ENCODE results near the gene SHH.

Gene SHH

DNA sequence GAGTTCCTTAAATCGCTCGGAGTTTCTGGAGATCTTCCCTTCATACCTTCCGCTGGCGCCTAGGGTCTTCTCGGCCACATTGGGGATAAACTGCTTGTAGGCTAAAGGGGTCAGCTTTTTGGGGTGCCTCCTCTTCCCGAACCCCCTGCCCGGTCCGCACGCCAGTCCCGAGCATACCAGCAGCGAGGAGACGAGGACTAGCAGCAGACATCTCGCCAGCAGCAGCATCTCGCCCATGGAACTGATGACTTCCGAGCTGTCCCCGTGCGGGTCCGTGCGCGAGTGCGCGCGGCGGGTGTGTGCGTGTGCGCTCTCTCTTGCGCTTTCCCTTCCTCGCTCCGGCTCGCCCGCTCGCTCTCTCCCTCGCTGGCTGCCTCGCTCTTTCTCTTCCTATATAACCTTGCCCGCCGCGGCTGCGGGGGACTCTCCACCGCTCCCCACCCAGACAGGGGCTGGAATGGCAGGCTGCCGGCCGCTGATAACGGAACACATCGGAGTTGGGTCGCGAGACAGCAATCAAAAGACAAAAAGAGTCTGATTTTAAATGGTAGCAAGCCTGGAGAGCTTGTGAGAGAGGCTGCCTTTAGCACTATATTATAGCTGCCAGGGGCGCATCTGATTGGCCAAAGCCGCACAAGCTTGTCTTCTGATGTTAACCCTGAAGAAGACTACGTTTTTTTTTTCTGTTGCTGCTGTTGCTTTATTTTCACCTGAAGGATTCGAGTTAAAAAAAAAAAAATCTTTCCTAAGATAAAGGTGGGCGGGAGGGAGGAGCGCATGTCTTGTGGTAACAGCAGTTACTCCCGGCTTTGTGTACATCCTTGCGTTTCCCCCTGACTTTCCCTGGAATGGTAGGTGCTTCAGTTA is at the start of gene SHH:
SHH (minus strand) TSS at position 569 of the 867 bp plus-strand sequence; CDS start at position 228, 341 bp downstream.
- no peak for DNase-seq

DNA sequence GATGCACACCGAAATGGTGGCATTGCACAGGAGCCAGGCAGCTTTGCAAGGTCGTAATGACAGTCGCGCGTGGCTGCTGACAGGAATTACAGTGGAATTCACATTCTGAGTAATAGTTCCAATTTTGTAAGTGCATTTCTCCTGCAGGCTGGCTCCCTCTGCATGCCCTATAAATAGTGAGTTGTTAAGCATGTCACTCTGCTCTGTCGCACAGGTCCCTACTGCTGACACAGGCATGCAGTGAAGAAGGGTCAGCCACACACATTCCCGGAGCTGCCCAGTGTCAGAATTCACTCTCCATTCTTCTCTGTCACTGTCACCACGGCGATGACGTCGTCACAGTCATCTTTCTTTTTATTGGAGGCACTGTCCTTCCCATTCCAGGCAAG is 49.2 kb upstream of the SHH start:
- DNase-seq, result no peak

DNA sequence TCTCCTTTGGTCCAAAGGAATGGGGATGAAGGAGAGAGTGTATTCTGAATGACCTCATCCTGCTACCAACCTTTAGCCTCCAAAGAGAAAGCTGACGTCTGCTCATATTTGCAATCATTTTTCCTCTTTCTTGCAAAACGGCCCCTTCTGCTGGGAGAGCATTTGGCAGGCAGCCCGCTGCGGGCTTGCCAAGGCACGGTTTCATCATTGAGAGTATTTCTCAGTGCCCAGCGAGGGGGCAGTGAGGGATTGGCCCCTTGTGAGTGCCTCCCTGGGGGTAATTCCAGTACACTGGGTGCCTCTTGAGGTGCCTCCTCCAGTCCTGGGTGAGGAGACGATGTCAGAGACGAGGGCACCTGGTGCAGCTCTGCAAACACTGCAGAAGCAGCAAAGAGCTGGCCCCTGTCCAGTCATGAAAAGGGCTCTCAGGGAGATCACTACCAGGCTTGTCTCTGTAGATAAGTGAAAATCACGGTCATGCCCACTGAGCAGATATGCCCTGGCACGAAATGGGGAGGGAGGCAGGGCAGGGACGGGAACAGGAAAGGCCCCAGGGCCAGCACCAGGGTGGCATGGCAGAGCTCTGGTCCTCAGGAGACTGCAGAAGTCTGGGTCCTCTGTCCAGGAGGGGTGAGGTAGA is 48.7 kb upstream of the SHH start:
- DNase-seq, result no peak

DNA sequence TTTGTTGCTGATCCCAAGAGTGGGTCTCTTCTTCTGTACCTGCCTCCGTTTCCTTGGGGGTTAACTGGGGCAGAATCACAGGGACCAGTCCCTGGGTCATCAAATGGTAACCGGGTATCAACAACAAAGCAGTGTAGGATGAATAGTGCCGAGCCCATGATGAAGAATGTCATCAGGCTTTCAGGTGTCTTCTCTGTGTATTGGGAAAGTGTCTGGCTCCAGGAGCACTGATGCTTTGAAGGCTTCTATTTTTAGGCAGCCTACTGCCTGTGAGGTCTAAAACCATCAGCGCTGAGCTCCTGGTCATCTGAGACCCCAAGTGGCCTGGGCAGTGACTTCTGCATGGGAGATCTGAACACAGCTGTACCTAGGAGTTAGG is 48.2 kb upstream of the SHH start:
- no peak for DNase-seq

DNA sequence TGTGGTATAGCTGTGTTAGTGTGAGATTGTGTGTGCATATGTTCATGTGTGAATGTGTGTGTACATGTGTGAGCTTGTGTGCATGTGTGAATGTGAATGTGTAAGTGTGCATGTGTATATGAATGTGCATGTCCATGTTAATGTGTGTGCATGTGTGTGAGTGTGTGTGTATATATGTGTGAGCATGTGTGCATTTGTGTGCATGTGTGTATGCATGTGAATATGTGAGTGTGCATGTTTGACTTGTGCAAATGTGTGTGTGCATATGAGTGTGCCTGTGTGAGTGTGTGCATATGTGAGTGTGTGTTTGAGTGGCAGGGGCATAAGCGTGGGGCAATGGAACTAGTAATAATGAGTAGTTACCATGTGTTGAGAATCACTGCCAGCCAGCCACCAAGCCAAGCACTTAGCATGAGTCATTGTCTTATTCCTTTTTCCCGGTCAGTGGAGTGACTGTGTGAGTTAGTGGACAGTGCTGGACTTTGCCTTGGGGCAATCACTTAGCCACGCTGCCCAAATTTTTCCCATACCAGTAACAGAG is 46.3 kb upstream of the SHH start:
- no peak for DNase-seq

DNA sequence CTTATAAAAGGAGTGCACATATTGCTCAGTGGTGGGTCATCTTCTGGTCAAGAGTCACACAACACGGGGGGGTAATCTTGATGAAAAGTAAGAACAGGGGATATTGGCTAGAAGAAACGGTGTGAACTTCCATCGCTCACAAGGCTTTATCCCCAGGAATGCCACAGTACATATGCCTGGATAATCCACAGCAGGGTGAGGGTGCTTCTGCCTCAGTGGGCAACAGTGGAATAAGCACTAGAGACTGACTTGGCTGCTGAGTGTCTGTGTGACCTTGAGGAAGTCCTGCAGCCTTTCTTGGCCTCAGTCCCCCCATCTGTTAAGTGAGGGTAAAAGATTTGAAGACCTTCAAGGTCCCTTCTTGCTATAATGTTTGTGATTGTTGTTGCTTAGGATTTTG is 44.9 kb upstream of the SHH start:
- no peak for DNase-seq

DNA sequence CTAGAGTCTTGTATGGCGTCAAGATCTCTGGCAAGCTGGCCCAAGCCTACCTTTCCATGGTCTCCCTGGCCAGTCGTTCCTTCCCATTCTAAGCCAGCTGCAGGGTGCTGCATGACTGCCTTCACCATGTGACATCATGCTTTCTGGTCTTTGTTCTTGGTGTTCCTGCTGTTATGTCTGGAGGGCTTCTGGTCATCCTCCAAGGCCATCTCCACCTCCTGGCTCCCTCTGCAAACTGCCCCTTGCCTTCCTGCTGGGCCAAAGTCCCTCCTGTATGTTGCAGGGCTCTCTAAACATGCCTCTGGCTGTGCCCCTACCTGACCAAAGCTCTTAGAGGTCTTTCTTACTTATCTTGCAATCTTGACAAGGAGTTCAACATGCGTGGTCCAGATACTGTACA is 44.4 kb upstream of the SHH start:
- DNase-seq, result no peak

DNA sequence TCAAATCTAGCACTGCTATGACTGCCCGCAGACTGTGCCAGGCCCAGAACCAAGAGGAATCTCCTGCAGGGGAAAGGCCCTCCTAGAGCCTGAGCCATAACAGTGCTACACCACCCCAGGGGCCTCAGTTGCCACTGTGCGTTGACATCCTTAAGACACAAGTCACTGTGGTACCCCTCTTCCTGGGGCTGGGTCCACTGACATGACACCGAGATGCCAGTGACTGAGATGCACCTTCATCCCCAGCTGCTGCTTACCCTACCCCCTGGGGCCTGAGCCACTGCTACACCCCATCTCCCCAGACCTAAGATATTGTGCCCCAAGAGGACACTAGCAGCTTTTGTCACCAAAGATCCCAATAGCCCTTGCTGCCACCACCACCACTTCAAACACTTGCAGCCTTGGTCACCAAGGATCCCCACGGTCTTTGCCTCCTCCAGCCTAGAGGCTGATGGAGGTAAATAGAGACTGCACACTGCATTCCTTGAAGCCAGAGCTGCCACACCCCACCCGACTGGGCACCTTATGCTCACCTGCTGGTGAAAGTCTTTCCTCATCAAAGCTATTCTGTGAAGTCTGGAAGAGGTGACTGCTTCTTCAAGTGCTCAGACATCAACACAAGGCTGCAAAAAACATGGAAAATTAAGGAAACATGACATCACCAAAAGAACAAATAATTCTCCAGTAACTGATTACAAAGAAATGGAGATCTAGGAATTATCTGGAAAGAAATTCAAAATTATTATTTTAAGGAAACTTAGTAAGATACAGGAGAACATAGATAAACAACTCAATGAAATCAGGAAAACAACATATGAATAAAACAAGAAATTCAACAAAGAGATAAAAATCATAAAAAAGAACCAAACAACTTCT is 40.4 kb upstream of the SHH start:
- no peak for DNase-seq

DNA sequence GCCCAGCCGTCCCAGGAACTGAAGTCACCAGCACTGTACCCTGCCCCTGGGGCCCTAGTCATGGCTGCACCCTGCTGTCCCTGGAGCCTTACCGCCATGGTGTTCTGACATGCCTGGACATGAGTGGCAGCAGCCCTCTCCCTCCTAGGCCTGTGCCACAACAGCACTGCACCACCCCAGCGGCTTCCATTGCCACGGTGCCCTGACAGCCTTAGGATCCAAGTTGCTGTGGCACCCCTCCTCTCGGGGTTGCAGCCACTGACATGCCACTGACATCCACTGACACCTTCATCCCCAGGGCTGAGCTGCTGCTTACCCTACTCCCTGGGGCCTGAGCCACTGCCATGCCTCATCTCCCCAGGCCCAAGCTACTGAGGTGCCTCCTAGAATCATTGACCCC is 39.6 kb upstream of the SHH start:
- no peak for DNase-seq

DNA sequence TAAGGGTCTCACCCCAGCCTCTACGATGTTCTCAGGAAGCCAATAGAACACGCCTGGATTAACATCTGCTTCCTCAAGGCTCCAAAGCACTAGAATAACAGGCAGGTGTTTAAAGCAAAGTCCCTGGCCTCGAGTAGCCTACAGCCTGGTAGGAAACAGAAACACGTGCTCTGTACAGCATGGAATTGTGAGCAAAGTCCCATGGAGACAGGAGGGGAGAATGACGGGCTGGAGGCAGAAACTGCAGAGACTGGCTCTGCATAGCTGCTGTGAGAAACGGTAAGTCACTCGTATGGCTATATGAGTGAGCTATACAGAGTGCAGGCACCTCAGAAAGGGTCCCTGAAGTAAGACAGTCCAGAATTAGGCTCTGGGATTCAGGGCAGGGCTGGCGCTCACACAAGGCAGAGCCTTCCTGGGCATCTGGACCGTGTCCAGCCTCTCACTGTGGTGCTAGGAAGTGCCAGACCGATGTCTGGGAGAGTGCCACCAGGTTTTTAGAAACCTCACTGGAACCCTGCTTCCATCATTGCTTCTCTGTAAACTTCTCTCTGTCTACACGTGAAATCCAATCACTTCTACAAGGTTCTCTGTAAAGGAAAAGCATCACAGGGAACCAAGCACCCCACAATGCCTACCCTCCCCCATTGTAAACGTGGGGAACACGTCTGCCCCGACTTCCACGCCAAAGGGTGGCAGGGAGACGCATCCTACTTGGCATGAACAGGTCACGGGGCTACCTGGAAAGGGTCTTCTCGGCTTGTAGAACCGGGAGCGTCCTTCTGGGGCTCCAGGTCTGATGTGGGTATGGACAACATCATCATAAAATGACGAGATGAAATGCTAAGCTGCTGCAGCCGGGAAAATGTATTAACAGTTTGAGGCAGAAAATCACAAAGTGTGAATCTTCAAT is 38.8 kb upstream of the SHH start:
- DNase-seq, result no peak

DNA sequence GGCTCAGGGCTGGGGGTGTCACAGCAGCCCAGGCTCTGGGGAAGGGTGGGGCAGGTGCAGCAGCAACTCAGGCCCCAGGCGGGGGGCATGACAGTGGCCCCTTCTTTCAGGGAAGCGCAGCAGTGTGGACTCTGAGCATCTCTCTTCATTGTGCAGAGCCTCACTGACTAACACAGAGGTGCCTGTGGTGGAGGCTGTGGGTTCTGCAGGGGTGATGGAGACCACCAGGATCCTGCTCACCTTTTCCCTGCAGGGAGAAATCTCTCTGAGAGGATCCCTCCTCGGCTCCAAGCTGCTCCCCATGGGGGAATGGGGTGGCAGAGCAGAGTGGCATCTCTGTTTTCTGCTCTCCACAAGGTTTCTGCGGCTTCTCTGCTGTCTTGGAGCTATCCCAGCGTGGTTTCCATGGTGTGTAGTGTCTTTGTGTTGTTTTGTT is 37.8 kb upstream of the SHH start:
- DNase-seq, result no peak

DNA sequence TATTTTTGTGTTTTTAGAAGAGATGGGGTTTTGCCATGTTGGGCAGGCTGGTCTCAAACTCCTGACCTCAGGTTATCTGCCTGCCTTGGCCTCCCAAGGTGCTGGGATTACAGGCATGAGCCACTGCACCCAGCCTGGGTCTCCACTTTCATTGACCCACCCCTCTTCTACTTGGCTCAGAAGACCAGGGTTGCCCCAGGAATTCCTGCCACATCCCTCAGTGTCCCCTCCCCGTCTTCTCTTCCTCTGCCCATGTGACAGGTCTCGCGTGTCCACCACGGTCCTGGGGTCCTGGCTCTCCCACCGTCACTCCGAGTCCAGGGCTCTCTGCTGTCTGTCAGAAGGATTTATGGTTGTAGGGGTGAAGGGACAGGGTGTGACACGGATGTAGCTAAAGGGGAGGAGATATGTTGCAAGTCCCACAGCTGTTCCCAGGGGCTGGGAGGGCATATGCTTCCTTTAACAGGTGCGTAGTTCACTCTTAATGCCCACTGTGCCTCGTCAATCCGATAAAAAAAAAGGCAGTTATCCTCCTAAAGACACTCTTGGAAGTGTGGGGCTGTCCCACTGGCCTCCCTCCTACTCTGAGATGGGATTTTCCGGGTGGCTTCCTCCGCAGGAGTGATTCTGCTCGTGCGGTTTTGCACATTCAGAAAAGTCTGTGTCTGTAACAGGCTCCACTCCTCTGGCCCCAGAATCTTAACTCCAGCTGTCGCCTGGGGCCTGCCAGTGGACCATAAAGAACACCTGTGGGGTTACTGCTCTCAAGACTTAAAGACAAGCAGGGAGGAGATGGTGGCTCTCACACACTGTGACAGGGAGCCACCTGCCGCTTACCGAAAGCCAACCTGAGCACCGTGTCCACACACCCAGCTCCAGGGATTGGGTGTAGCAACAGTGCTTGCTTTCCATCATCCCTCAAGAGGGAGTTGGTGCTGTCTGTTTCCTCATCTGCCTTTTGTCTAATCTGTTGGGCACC is 36.7 kb upstream of the SHH start:
- DNase-seq, result no peak

DNA sequence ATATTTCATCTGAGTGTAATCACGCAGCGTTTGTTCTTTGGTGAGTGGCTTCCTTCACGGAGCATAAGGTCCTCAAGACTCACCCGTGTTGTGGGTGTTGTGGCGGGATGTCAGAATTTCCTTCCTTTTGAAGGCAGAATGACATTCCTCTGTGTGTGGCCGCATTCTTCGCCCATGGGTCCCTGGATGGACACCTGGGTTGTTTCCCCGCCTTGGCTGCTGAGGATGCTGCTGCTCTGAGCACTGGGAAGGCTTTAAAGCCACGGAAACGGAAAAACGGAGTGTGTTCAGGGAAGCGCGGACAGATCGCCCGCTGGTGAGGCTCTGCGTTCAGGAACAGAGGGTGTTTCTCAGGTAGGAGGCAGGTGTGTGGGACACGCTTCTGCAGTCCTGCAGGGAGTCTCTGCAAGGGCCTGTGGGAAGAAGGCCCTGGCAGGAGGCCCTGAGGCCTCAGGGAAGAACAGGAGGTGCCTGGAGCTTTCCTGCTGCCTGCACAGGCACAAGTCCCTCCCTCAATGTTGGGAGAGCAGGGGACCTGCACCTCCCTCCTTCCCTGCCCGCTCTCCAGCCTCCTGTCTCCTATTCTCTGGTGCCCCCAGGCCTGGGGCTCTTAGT is 35.7 kb upstream of the SHH start:
- no peak for DNase-seq

DNA sequence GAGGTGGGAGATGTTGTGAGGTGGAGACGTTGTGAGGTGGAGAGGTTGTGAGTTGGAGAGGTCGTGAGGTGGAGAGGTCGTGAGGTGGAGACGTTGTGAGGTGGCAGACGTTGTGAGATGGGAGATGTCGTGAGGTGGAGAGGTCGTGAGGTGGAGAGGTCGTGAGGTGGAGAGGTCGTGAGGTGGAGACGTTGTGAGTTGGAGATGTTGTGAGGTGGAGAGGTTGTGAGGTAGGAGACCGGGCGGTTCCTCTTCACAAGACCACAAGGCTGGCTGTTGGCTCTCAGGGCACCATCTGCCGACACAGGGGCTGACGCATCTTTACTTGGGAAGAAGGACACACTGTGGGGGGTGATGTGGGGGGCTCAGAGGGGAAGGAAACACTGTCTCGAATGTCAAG is 34.7 kb upstream of the SHH start:
- no peak for DNase-seq

DNA sequence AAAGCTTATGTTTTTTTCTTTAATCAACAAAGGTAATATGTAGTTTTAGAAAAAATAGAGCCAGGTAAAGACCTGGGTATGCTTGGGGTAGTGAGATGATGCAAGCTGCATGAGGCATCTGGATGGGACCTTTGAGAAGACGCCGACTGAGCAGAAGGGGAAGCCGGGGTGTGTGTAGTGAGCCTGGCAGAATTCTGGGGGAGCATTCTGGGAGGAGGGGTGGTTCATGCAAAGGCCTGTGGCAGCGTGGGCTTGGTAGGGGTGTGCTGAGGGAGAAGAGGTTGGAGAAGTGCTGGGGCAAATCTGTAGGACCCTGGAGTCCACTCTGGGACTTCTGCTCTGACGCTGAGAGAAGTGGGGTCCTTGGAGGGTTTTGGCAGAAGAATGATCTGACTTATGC is 33.9 kb upstream of the SHH start:
- DNase-seq, result no peak

DNA sequence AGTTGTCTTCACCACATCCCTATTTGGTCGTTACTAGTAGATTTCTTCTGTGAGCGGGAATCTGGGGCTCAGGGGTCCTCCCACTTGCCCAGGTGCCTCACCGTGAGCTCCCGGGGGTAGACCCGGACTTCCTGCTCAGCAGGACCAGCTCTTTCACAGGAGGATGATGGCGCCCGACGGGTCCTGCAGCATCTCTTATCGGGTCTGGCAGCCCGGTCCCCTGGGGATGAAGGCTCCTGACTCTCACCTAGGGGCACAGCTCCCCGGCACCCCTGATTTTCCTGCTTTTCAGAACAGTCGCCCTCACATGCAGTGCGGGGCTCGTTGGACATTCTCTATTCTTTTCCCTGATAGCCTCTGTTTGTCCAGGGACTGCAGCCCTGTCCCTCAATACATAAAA is 33.0 kb upstream of the SHH start:
- DNase-seq, result no peak

DNA sequence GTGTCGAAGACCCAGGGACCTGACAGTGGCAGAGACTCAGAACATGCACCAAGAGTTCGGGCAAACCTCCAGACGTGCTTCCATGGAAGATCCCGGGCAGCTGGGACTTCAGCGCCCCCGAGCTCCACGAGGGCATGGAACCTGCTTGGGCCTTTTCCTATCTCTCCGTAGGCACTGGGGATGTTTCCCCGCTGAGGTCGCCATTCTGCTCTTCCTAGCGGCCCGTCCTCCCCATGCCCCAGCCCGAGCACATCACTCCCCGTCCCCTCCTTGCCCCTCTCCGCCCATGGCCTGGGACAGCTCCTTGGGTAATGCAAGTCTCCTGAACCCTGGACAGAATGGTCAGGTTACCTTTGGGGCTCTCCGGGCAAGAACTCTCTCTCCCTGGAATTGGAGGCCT is 32.3 kb upstream of the SHH start:
- no peak for DNase-seq

DNA sequence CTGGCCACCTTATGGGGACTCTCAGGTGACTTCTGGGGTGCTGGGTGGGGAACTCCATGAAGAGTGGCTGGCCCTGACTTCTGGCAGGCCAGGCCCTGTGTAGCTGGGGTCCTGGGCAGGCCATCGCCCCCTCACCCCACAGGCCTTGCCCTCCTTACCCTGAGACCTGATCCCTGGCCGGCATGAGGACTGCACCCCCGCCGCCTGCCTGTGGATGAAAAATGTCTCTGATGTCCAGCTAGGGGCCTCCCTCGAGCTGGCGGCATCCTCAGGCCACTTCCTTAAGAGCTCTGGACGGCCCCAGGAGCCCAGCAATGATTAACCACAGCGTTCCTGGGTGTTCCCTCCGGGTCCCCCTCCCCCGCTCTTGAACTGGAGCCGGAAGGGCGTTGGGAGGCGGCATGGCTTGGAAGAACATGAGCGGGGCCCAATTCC is 31.8 kb upstream of the SHH start:
- no peak for DNase-seq

DNA sequence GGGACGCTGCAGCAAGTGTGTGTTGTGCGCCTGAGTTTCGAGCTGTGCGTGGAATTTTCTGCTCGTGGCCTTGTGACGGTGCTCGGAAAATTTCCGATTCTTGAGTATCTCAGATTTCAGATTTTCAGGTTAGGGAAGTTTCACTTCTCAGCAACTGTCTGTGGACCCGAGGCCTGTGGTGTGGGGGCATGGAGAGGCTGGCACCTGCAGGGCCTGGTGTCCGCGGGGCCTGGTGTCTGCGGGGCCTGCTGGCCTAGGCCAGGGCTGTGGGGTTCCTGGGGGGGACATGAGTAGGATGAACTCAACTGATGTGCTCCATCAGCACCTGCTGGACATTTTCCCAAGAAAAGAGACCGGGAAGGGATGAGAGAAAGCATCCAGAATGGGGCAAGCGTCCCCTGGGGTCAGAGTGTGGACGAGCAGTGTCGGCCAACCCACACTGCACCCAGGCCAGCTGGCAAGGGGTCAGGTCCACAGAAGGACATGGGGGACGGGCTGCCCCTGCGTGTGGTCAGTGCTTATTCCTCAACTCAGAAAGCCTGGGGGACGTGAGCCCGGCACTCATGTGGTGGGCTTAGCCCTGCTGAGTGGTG is 31.3 kb upstream of the SHH start:
- no peak for DNase-seq

Data from SHP77 treated with DMSO at 0.1 percent for 48 hours (cell line).